Endodermal cell (in vitro differentiated cells): ENCODE results near the gene ADAMTS17. TPM values are rescaled to one million over a fixed set of nuclear protein-coding genes. Genes with fewer than 3 reads are reported as not detected.

Experiments
- DNase-seq: peaks from one replicate; pipeline ENCODE4 v3.0.0-alpha.2; 2017
- H3K27ac ChIP-seq: 2 replicates; pipeline ENCODE4 v1.5.1; 2013; ENCODE audit warnings: mild to moderate bottlenecking, low read depth, low read length, moderate library complexity
- H3K27me3 ChIP-seq: 2 replicates; pipeline ENCODE4 v1.6.1; 2013; ENCODE audit warnings: mild to moderate bottlenecking, low read length, moderate library complexity; ENCODE audit not compliant: insufficient read depth, control insufficient read depth, poor library complexity, severe bottlenecking
- H3K36me3 ChIP-seq: 2 replicates; pipeline ENCODE4 v1.7.0; 2013; ENCODE audit warnings: mild to moderate bottlenecking, low read length, moderate library complexity; ENCODE audit not compliant: control insufficient read depth, insufficient read depth
- H3K4me1 ChIP-seq: one replicate; pipeline ENCODE4 v1.7.0; 2013; ENCODE audit warnings: low read length; ENCODE audit not compliant: control insufficient read depth, insufficient read depth
- H3K4me3 ChIP-seq: 2 replicates; pipeline ENCODE4 v1.5.1; 2013; ENCODE audit warnings: mild to moderate bottlenecking, low read length, moderate library complexity
- H3K9ac ChIP-seq: 2 replicates; pipeline ENCODE4 v1.6.1; 2013; ENCODE audit warnings: mild to moderate bottlenecking, low read length, moderate library complexity; ENCODE audit not compliant: poor library complexity, severe bottlenecking; ENCODE audit errors: extremely low read depth
- H3K9me3 ChIP-seq: 2 replicates; pipeline ENCODE4 v1.6.1; 2013; ENCODE audit warnings: mild to moderate bottlenecking, low read length, moderate library complexity; ENCODE audit not compliant: control insufficient read depth
- H3K27ac Mint-ChIP-seq: 2 replicates; pipeline ENCODE4 v1.8.0; 2020; ENCODE audit warnings: mixed read lengths
- H3K27me3 Mint-ChIP-seq: 2 replicates; pipeline ENCODE4 v1.8.0; 2021; ENCODE audit warnings: mild to moderate bottlenecking, mixed read lengths; ENCODE audit not compliant: insufficient read depth
- H3K36me3 Mint-ChIP-seq: 2 replicates; pipeline ENCODE4 v1.8.0; 2020; ENCODE audit warnings: low read depth, mixed read lengths
- H3K4me1 Mint-ChIP-seq: 2 replicates; pipeline ENCODE4 v1.8.0; 2020; ENCODE audit warnings: mixed read lengths
- H3K4me3 Mint-ChIP-seq: 2 replicates; pipeline ENCODE4 v1.8.0; 2020; ENCODE audit warnings: mild to moderate bottlenecking, moderate library complexity, mixed read lengths
- H3K9me3 Mint-ChIP-seq: 2 replicates; pipeline ENCODE4 v1.8.0; 2020; ENCODE audit warnings: mild to moderate bottlenecking, mixed read lengths
- CTCF ChIP-seq: fragments of 200-600 bp; sonication (generic); conservative IDR thresholded peaks from 2 replicates; pipeline ENCODE4 v1.5.0; 2021; ENCODE audit warnings: antibody characterized with exemption, mild to moderate bottlenecking
- WGBS, 2 experiments: methylation state at CpG; one replicate each; pipeline versions ENCODE4 v1.1.5 to v1.1.7; 2013; ENCODE audit warnings: missing lambda C conversion rate in 2 of 2, mixed read lengths in 1 of 2; ENCODE audit not compliant: insufficient coverage in 1 of 2, insufficient read length in 1 of 2; 5-methylcytosine and 5-hydroxymethylcytosine counted together
- total RNA-seq, 2 donors: library from RNA; stranded (reverse); fragmentation: NEBNext Ultra II Directional in 1 of 2; extraction: Animal tissue kit (Norgen Biotek cat#: 25700) in 1 of 2; gene quantifications; 2 replicates in 1 of 2; 3 replicates in 1 of 2; pipeline ENCODE4 v1.2.1, GENCODE V29; 2021

ADAMTS17 gene
- total RNA-seq, 2 donors from 2014 or later: 0.82 to 2.3 TPM

DNA sequence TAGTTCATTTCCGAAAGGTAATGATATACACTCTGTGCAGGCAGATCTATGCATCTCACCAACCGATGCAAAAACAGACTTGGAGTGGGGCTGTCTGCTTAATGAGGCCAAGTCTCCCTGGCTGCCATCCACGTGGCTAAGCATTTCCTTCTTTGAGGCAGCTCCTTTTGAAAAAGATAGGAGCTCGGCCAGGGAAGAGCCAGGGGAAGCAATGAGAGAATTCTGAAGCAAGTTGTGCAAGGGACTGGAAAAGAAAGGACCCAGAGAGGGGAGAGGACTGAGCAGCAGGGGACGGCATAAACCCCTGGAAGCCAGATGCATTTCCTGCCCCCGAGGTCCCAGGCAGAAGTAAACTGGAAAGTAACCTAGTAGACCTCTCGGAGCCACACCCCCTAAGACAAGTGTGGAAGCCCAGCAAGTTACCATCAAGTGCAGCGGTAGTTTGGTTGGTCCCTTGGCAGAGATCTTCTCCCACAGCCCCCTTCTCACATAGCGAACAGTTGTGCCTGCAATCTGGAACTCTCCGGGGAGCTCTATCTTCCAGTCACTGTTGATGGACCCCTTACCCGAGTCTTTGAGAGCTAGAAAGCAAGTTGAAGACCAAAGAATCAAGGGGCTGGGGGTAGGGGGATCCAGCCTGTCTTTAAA lies 288.2 kb downstream of the ADAMTS17 start:
- H3K36me3 ChIP-seq: no peaks in the 10 kb centered on the region
- Mint-ChIP-seq H3K36me3 (no peaks in the 10 kb centered on the region), H3K27ac (no peak overlapping the region), H3K4me3 (no peak overlapping the region), H3K4me1 (no peaks in the 10 kb centered on the region), H3K27me3 (peaks cover 6% of the 10 kb centered on the region), H3K9me3 (peaks cover under 1% of the 10 kb centered on the region)
- no peaks in the 10 kb centered on the region for H3K27me3 ChIP-seq
- H3K4me3 ChIP-seq: no peak overlapping the region
- H3K9ac ChIP-seq: no peak overlapping the region
- no peaks in the 10 kb centered on the region for H3K9me3 ChIP-seq
- H3K27ac ChIP-seq: no peak overlapping the region
- TF ChIP-seq CTCF: no peak
- H3K4me1 ChIP-seq: no peaks in the 10 kb centered on the region
- DNase-seq: no peak
- 87 to 91% methylated on average over 7 to 11 of the region's 11 CpGs for WGBS, 2 experiments

DNA sequence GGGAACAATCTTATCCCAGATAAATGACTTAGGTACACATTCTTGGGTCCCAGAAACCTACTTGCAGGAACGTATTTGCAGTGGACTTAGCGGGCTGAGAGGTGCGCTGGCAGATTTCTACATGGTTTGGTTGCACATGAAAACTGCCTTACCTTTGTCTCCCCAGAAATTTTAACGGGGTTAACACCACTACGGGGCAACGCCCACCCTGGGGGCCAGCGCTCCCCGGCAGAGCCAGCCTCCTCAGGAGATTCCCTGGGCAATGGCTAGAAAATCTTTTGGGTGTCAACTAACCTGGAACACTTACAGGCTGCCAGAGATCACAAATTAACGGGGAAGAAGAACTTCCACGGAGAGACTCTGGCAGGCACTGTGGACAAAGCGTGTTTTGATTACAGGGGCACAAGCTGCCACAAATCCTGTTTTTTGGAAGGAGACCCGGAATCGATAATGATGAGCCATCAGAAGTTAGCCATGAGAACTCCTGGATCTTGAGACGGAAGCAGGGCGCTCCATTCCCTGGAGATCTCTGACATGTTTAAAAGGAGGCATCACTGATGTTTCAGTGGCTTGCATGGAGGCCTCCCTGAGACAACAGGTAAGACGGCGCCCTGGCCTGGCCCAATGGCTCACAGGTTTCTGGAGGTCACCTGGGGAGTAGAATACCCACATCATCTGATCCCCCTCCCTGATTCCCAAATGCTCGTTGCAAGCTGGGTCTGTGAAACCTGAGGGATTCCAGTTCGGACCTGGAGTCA lies 288.9 kb downstream of the ADAMTS17 start:
- DNase-seq: no peak
- H3K4me1 ChIP-seq: no peaks in the 10 kb centered on the region
- peaks cover 1% of the 10 kb centered on the region for H3K36me3 Mint-ChIP-seq
- H3K27ac ChIP-seq: no peak overlapping the region
- H3K9me3 Mint-ChIP-seq: peaks cover 5% of the 10 kb centered on the region
- H3K36me3 ChIP-seq: no peaks in the 10 kb centered on the region
- no peak overlapping the region for H3K4me3 ChIP-seq
- H3K9me3 ChIP-seq: peaks cover under 1% of the 10 kb centered on the region
- 91 to 94% methylated on average over 17 to 19 of the region's 19 CpGs for WGBS, 2 experiments
- no peaks in the 10 kb centered on the region for H3K4me1 Mint-ChIP-seq
- no peak overlapping the region for H3K27ac Mint-ChIP-seq
- peaks cover 4% of the 10 kb centered on the region for H3K27me3 Mint-ChIP-seq
- H3K4me3 Mint-ChIP-seq: no peak overlapping the region
- no peak for TF ChIP-seq CTCF
- H3K9ac ChIP-seq: no peak overlapping the region
- no peaks in the 10 kb centered on the region for H3K27me3 ChIP-seq

DNA sequence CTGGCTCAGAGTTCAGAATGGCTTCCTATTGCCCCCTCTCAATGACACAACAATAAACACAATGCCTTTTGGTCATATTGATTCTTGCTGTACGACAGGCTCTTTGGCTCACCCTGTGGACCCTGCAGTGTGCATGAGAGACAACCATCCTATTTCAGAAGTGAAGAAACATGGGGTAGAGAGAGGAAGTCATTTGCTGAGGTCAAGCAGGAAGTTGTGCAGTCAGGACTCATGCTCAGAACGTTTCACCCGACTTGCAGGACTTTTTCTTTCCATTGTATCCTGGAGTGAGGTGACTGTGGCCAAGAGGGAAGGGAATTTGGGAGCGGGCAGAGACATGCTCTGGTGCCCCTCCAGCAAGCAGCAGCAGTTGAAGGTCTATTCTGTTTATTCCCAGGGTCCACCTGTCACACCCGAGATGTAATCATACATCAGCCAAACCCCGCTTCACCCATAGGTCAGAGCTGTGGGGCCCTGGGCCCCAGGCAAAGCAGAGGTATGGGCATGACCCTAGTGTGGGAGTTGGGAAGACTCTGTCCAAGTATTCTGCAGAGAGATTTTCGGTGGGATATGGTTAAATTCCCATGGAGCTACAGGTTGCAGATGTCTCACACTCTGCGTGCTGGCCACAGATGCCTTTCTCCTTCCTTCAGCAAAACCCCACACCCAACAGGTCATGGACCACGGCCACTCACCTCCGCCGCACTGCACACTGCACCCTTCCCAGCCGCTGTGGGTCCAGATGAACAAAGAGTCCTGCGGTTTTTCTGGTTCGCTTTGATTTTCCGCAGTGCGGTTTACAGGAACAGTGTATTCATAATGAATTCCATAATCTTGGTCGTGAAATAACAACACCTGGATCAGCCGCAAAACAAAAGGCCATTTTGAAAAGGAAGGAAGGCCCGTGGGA lies 290.6 kb downstream of the ADAMTS17 start:
- H3K27ac ChIP-seq: no peak overlapping the region
- no peak overlapping the region for H3K4me3 Mint-ChIP-seq
- no peak for TF ChIP-seq CTCF
- peaks cover 4% of the 10 kb centered on the region for H3K27me3 Mint-ChIP-seq
- no peaks in the 10 kb centered on the region for H3K4me1 Mint-ChIP-seq
- no peaks in the 10 kb centered on the region for H3K36me3 ChIP-seq
- H3K4me1 ChIP-seq: no peaks in the 10 kb centered on the region
- WGBS, 2 experiments: 89 to 94% methylated on average over 16 to 19 of the region's 19 CpGs
- H3K27ac Mint-ChIP-seq: no peak overlapping the region
- H3K9me3 ChIP-seq: peaks cover 6% of the 10 kb centered on the region
- no peak overlapping the region for H3K9ac ChIP-seq
- H3K9me3 Mint-ChIP-seq: peaks cover 21% of the 10 kb centered on the region
- H3K4me3 ChIP-seq: no peak overlapping the region
- no peaks in the 10 kb centered on the region for H3K27me3 ChIP-seq
- peaks cover 3% of the 10 kb centered on the region for H3K36me3 Mint-ChIP-seq
- DNase-seq: no peak
